ENCODE results near the gene NEK5.

- TF ChIP-seq, protein P1, sequence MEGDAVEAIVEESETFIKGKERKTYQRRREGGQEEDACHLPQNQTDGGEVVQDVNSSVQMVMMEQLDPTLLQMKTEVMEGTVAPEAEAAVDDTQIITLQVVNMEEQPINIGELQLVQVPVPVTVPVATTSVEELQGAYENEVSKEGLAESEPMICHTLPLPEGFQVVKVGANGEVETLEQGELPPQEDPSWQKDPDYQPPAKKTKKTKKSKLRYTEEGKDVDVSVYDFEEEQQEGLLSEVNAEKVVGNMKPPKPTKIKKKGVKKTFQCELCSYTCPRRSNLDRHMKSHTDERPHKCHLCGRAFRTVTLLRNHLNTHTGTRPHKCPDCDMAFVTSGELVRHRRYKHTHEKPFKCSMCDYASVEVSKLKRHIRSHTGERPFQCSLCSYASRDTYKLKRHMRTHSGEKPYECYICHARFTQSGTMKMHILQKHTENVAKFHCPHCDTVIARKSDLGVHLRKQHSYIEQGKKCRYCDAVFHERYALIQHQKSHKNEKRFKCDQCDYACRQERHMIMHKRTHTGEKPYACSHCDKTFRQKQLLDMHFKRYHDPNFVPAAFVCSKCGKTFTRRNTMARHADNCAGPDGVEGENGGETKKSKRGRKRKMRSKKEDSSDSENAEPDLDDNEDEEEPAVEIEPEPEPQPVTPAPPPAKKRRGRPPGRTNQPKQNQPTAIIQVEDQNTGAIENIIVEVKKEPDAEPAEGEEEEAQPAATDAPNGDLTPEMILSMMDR (IDR thresholded peaks at IDR 0.05; ENCODE audit: extremely low read depth in 1 of 2, insufficient read depth in 1 of 2, low read depth in 1 of 2, low read length in 2 of 2): no peak
- TF ChIP-seq POLR2A (IDR thresholded peaks at IDR 0.05; ENCODE audit: low read depth, low read length): no peak
- no peak for TF ChIP-seq POLR2AphosphoS5 (IDR thresholded peaks at IDR 0.05; ENCODE audit: insufficient read depth, low read depth, low read length)
- no peak for TF ChIP-seq JUN (IDR thresholded peaks at IDR 0.05; ENCODE audit: borderline replicate concordance, insufficient read depth, insufficient read length, low read depth)
- TF ChIP-seq EZH2 (IDR thresholded peaks at IDR 0.05; ENCODE audit: borderline replicate concordance, low read depth, low read length, severe bottlenecking): no peak
- no peak for TF ChIP-seq MAX (IDR thresholded peaks at IDR 0.05; ENCODE audit: insufficient read depth, insufficient read length)
- TF ChIP-seq MYC (IDR thresholded peaks at IDR 0.05; ENCODE audit: low read depth, low read length): no peak
These were observed 75.4 kb downstream of the NEK5 start for GRCh38 chr13:52053460-52053859.

Measured in endothelial cell of umbilical vein (primary cell).